HUDEP-2 (cell line): ENCODE data around the gene CLRN2.

ENCODE experiments used
- DNase-seq, 76 experiments: peaks; one replicate each; lab custom pipeline; 2025; ENCODE audit not compliant: unreplicated experiment in 76 of 76; lab: John Stamatoyannopoulos, UW

CLRN2 gene, protein sequence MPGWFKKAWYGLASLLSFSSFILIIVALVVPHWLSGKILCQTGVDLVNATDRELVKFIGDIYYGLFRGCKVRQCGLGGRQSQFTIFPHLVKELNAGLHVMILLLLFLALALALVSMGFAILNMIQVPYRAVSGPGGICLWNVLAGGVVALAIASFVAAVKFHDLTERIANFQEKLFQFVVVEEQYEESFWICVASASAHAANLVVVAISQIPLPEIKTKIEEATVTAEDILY

GRCh38 chr4:17514865-17515264, at the start of gene CLRN2:
TSS of gene CLRN2 (plus strand) at chr4:17515165. CDS start at chr4:17515267, 102 bp downstream.
- DNase-seq: no peak

GRCh38 chr4:17468619-17469221, 46.2 kb upstream of the CLRN2 start:
- DNase-seq: peak in 4 of 76 experiments; percentile 0 to 43 (median 6)

- DNase-seq: no peak
These were observed 44.9 kb upstream of the CLRN2 start for GRCh38 chr4:17469931-17470674.

- DNase-seq: no peak
These were observed 39.5 kb upstream of the CLRN2 start for GRCh38 chr4:17475481-17475880.

GRCh38 chr4:17476853-17477252, 38.1 kb upstream of the CLRN2 start:
- DNase-seq: no peak

DNA sequence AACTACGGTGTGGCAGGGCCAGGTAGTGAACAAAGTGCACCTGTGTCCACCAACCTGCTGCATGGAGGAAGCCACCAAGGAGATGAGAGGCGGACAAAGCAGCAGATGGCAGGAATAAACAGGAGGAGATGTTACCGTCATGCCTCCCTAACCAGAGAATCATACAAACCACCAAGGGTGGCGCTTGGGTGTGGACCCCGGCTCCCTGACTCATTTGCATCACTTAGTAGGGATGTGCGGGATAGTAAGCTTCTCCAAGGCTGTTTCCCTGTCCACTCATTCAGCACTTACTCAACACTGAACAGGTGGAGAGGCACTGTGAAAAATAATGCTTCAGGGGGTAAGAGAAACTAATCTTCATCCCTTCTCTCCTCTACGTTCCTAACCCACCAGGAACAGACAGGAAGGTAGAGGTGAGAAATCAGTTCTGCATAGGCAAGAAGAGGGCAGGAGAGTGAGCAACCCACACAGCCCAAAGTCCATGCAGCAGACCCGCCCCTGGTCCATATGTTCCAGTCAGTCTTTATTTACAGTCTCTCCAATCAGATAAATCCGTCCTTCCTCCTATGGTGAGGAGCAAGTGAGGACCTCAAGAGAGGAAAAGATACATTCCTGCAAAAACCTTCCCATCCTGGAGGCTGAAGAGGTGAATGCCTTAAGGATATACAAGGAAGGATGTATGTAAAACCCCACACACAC, 37.0 kb upstream of the CLRN2 start:
- no peak for DNase-seq

DNA sequence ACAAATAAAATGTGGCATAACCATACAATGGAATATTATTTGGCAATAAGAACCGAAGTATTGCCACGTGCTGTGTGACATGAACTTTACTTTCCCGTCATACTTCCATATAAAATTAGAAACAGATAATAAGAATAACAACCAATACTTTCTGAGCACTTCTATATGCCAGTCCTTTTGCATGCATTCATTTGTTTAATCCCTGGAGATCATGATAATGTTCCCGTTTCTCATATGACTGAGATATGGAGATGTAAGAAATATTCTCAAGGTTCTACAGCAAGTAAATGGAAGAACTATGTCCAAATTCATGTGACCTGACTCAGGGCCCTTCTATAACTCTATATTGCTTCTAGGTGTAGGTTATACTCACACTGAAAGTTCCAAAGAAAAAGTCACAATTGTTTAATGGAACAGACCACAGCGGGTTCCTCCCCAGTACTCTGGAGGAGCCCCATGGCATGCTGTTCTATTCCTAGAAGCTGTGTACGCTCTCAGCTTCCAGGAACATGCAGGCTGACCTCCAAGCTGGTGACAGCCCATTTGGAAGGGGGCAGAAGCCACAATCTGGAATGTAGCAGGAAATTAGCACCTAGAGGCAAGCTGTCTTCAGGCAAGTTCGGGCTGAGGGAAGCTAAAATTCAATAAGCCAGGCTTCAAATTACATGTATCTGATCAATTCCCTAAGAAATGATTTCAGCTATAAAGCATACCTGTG, 34.6 kb upstream of the CLRN2 start:
- DNase-seq: no peak

DNA sequence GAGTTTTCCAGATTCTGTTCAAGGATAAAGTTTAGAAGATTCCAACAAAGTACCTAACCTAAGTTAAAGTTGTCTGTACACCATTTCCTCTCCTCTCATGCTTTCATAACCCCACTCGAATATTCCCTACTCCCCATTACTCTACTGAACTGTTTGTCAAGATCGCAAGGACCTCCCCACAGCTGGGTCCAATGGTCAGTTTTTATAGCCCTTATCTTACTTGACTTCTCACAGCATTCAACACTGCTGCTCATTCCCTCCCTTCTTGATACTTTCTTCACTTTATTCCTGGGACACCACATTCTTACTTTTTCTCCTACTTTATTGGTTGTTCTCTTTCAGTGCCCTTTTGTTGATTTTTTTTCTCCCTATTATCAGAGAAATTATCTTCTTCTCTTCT, 34.0 kb upstream of the CLRN2 start:
- no peak for DNase-seq

DNA sequence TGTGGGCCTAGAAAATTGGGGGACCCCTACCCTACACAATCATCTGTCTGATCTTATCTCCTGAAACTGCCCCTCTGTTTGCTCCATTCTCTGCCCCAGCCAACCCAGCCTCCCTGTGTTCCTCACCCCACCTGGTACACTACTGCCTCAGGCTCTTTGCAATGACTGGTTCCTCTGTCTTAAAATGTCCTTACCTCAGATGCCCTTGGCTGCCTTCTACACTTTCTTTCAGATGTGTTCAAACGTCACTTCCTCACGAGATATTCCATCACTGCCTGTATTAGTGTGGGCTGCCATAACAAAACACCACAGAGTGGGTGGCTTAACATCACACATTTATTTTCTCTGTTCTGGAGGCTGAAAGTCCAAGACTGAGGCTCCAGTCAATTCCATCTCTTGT, 32.2 kb upstream of the CLRN2 start:
- DNase-seq: no peak

DNA sequence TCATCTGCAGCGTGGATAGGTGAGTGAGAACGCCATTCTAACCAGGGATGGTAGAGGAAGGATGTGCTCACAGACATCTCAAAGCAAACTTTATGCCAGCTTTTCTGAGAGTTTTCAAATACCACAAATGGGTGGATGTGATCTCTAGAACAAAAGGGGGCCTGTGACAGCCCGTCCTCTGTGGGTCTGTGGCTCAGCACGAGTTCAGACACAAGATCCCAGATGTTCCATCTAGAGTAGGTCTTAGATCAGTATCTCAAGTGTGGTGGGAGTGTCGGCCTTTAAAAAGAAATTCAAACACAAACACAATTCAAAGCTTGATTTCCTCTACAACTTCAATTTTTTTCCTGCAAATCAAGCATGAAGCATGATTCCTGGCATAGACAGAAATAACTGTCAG, 25.8 kb upstream of the CLRN2 start:
- DNase-seq: no peak

- no peak for DNase-seq
These were observed 25.2 kb upstream of the CLRN2 start for GRCh38 chr4:17489721-17490120.

DNA sequence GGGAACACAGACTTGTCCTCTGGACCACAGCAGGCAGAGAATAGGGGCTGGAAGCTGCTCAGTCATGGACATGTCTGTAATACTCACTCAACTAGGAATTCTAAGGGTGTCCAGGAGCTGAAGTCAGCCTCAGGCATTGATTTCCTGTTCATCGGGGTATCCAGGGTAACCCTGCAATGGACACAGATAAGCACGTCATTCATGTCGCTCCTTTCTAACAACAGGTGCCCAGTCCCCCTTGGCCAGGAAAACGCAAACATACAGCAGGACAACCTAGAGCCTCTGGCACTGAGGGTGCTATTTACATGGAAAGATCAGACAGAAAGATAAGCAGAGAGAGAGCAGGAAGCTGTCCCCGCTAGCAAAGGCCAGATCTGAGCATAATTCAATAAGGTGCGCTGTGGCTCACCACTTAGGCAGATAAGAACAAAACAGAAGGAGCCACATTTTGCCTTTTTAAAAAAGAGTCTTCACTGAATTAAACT, 24.3 kb upstream of the CLRN2 start:
- no peak for DNase-seq

DNA sequence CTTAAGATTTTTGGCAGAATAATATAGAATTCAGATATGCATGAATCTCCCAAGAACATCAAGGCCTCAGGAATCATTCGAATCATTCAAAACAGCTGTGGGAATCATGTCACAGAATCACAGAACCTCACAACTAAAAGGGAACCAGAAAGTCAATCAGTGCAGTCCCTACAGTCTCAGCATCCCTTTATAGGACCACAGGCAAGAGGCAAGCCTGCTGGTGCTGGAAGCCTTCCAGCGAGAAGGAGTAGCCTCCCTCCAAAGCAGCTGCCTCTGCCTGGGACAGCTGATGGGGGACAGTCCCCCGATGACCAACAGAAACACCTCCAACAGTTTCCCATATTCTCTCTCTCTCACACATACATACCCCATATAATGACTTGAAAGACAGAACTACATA, 23.8 kb upstream of the CLRN2 start:
- peak in 1 of 76 experiments; percentile 12 for DNase-seq

GRCh38 chr4:17492058-17492741, 22.8 kb upstream of the CLRN2 start:
- peak in 20 of 76 experiments; percentile 1 to 48 (median 6) for DNase-seq

- no peak for DNase-seq
These were observed 22.1 kb upstream of the CLRN2 start for GRCh38 chr4:17492876-17493275.

- peak in 44 of 76 experiments; percentile 3 to 68 (median 23) for DNase-seq
These were observed 21.3 kb upstream of the CLRN2 start for GRCh38 chr4:17493619-17494018.

- DNase-seq: peak in 34 of 76 experiments; percentile 2 to 53 (median 12)
These were observed 20.4 kb upstream of the CLRN2 start for GRCh38 chr4:17494258-17495190.

- no peak for DNase-seq
These were observed 17.0 kb upstream of the CLRN2 start for GRCh38 chr4:17497890-17498523.
